TTC549 (cell line): ENCODE measurements around the gene GATD1.

Source experiments
- FAIRE-seq: peaks from 2 replicates; lab custom pipeline; 2012; peaks lifted over from hg19 to GRCh38; lab: Jason Lieb, UNC

GATD1 gene

DNA sequence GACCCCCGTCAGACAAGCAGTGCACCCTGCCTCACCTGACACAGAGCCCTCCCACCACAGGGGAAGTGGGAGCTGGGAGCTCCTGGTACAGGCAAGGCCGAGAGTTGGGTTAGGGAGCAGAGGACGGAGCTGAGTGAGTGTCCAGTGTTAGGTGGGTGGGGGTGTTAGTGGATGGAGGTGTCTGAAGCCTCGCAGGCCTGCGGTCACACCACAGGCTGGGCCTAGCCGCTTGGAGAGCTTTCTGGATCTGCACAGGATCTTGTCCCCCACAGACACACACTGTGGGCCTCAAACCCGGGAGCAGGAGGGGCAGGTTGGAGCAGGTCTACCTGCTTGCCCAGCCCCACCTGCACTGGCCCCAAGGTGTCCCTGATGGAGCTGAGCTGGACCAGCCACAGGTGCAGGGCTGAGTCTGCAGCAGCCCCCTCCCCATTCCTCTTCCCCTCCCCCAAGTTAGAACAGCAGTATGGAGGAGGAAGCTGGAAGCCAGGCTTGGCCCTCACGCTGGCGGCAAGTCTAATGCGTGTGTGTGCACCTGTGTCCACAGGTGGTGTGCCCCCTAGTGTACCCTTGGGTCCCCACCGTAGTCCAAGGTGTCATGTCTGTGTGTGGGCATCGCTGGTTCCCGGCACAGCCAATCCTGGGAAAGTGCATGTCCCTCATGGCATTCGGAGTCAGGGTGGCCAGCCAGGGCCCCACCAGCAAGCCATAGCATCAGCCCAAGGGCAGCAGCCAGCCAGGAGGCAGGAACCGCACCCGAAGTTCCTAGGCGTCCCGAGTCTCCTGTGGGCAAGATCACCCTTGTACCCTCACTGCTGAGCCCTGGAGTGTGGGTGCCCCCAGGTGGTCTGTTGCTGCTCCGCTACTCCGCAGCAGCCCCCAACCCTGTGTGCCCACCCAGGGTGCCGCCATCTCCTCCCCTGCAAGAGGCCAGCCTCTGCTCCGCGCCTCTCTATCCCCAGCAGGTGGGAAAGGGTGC is 2.0 kb upstream of the GATD1 start:
- no peak for FAIRE-seq

DNA sequence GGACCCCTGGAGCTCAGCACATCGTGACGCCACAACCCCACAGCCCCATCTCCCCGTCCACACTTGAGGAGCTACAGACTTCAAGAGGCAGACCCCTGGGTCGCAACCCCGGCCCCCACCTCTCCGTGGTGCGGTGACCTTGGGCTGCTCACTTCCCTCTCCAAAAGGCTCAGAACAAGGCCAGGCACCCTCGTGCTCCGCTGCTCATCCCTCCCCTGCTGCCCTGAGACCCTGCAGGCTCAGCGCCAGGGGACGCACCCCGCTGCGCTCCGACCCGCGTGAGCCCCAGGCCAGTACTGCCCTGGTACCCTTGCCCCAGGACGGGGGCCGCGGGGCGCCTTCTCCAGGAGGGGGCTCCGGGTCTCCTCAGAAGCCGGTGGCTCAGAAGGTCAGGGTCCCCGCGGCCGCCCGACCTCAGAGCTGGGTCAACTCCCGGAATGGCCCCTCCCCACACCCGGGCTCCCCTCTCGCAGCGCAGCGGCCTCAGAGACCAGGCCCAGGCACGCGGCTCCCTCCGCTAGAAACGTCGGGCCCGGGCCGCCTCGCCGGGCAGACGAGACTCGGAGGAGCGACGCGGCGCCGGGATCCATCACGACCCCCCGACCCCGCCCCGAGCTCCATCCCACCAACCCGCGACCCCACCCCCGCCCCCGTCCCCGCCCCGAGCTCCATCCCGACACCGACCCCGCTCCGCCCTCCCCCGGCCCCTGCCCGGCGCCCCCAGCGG is 563 bp downstream of the GATD1 start:
- FAIRE-seq: no peak

DNA sequence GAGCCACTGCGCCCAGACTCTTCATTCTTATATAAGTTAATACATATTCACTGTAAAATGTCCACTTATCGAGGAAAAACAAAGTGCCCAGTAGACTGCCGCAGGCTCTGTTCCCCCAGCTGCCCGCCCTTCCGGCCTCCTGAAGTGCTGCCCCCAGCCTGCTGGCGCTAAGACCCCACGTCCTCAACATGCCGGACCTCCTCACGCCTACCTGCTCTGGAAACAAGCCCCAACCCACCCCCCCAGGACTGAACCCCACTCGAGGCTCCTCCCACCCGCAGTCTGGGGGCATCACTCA is 1.1 kb downstream of the GATD1 start:
- FAIRE-seq: no peak

DNA sequence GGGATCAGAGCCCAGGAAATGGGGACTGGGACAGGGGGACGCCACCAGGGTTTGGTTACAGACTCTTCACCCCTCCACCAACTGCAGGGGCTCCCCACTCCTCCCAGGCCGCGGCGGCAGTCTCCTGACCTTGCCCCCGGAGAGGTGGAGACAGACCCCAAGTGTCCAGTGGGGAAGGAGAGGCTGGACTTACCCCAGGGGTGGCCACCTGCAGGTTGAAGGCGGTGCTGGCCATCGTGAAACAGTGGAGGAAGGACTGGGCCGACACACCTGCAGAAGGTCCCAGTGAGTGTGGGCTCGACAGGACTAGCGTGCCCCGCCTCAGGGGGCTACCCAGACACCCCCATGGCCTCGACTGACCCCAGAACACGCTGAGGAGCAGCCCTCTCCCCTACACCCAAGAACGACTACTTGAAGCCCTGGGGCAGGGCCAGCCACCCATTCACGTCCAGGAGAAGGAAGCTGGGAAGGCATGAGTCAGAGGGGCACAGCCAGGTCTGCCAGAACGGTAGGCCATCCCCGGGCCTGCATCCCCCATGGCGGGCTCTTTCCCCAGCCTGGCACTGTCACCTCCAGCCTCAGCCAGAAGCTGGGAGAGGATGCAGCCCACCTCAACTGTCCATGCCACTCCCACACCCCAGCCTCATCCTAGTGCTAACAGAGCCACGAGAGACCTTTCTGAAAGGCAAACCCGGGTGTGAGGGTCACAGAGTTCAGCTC is 2.3 kb downstream of the GATD1 start:
- no peak for FAIRE-seq

DNA sequence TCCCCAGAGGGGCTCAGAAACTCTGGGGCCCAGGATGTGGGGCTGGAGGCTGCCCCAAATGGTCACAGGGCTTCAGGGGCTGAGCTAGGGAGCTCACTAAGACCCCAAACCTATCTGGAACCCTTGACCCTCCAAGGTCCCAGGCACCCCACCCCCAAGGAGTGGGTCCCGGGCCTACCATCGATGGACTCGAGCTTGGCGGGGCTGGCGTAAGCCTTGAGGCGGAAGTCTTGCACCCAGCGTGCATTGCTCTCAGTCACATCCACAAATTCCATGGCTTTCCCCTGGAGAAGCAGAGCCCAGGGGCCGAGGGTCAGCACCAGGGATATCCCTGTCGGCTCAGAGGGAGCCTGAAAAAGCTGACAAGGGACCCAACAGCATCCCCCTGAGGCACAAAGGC is 3.5 kb downstream of the GATD1 start:
- FAIRE-seq: no peak

DNA sequence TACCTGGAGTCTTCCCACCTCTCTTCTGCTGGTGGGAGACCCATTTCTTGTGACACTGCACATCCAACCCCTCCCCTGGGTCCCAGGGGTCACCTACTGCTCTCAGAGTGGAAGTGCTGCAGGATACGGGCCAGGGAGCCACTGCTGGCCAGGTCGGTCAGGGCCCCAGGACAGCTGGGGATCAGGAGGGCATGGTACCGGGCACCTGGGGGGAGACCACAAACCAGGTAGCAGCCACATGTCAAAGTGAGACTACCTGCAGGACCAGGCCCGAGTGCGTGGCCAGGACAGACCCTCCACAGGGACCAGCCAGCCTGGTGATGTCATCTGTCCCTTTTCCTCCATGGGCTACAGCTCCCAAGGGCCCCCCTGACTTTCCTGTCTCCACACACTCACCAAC is 3.9 kb downstream of the GATD1 start:
- no peak for FAIRE-seq

DNA sequence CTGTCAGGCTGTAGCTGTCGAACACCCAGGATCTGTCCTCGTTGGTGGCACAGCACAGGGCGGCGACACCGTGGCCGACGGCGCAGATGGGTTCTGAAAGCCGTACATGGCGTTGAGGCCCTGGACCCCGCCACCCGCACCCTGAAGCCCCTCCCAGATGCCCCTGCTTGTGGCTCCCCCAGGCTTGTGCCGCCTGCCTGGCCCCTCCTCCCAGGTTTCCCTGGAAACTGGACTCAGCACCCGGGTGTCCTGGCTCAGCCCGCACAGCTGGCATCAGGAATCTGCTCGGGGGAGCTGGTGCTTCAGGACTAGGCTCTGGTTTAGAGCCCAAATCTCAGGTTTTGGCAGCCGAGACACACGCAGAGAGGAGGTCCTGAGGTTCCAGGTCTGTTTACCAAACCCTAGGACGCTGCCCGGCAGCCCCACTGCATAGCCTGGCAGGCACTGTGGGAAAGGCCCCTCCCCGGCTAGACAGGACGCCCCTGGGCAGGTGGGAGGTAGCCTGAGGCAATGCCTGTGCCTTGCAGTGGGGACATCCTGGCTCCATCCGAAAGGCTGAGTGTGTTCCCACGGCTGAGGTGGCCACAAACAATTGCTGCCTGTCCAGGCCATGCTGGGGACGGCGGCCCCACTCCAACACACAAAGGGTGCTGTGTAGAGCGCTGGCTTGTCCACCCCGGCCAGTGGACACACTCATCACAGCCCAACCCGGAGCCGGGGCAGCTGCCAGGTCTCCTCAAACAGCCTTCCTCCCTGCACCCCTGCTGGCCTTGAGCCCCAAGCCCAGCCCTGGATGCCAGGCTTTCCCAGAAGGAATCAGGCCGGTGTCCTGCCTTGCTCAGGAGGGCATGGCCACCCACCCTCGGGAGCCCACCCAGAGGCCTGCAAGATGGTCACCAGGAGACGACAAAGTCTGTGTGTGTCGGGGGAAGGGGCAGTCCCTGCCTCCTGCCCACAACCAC is 4.6 kb downstream of the GATD1 start:
- no peak for FAIRE-seq

DNA sequence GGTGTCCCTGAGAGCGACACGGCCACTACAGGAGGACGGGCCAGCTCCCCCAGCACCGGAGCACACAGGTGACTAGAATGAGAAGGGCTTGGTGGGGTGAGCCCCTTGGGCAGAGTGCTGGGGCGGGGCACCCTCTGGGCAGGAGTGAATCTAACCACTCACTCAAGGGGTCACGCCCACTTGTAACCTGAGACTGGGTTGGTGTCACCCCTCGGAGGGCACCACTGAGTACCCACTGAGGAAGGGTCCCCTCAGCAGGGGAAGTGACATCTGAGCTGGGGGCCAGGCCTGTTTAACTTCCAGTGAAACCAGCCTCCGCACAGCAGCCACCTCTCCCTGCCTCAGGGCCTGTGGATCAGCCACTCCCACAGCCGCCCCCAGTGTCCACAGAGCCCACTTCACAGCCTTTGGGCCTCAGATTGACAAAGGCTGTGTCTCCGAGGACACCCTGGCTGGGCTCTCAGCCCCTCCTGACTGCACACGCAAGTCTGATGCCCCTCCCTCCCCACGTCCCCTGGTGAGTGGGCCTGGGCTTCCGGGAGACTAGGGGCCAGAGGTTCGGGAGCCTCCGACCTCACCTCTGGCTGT is 5.6 kb downstream of the GATD1 start:
- FAIRE-seq: no peak

DNA sequence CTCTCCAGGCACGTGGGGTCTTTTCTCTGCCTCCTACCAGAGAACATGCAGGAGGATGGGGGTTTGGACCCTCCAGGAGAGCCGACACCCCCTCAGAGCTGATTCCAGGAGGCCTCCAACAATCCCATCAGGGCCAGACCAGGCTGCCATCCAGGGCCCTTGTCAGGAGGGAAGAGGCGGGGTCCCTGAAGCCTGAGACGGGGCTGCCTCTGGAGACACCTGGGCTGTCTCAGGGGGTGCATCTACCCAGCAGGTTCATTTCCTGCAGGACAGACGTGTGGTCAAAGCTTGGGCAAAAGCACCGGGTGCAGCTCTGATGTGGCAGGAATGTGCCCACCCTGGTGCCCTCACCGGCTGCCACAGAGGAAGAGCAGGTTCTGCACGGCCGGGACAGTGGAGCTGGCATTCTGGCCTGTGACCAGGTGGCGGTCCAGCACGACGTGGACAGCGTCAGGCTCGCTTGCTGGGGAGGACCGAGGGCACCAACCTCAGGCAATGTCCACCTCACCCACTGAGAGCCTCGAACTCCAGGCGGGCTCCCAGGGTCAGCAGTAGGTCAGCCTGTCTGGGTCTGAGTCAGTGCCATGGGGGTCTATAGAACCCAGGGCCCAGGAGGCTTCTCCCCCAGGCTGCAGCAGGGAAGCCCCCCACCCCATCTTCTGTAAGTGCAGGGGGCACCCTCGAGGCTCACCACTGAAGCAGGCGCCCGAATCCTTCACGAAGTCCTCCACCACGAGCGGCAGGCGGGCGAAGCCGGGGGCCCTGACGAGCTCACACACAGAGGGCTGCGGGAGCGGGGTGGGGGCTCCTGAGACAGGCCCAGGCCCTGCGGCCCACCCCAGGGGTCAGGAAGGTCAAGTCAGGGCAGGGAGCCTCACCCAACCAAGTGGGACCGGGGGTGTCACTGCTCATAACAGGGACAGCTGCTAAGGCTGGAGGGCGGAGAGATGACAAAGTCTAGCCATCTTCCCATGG is 6.4 kb downstream of the GATD1 start:
- FAIRE-seq: no peak

DNA sequence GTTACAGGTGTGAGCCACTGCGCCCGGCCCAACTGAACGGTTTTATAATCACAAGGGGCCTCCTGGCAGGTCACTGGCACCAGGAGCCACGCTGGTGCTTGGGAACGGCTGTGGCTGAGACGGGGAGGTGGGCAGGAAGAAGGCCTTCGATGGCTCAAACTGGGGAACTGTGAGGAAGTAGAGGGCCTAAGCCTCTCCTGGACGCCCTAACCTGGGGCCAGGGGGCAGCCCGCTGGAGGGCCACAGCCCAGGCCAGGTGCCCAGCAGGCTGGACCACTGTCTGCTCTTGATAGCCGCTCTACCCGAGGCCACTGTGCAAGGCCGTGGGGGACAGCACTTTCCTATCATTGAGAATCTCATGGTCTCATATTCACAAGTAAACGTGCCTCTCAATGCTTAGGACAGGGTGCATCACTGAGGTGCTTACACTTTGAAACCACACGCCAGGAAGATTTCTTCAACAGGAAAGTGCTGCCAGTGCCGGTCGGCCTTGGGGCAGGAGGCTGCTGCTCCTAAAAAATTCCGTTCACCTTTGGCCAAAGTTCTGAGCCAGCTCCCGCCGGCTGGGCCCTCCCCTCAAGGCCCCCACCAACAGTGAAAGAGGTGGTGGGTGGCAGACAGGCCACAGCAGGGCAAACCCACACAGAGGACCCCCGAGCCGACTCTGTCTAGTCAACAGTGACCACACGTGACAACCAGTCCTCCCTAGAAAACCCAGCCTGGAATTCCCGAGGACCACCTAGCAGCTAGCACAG is 7.2 kb downstream of the GATD1 start:
- FAIRE-seq: no peak

DNA sequence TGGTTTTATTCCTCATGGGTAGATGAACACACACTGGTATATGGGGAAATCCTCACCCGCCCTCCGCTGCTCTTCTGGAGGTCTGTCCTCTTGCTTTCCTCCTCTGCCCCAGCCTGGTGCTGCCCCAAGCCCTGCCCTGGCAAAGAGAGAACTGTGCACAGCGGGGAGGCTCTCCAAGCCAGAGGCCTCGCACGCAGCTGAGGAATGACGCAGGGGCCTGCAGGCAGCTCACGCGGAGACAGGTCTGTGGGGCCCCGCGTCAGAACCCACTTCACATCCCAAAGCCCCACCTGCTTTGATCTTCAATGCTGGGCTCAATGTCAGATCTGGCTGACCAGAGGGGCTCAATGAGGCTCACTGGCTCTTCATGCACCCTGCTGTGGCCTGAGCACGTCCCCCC is 10.0 kb downstream of the GATD1 start:
- no peak for FAIRE-seq

DNA sequence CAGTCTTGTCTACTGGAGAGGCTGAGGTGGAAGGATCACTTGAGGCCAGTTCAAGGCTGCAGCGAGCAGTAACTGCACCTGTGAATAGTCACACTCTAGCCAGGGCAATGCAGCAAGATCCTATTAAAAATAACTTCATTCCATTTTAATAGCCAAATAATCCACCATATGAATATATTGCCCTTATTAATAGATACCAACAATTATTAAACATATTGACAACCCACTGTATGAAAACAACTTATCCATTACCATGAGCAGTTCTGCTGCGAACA is 10.4 kb downstream of the GATD1 start:
- FAIRE-seq: no peak

DNA sequence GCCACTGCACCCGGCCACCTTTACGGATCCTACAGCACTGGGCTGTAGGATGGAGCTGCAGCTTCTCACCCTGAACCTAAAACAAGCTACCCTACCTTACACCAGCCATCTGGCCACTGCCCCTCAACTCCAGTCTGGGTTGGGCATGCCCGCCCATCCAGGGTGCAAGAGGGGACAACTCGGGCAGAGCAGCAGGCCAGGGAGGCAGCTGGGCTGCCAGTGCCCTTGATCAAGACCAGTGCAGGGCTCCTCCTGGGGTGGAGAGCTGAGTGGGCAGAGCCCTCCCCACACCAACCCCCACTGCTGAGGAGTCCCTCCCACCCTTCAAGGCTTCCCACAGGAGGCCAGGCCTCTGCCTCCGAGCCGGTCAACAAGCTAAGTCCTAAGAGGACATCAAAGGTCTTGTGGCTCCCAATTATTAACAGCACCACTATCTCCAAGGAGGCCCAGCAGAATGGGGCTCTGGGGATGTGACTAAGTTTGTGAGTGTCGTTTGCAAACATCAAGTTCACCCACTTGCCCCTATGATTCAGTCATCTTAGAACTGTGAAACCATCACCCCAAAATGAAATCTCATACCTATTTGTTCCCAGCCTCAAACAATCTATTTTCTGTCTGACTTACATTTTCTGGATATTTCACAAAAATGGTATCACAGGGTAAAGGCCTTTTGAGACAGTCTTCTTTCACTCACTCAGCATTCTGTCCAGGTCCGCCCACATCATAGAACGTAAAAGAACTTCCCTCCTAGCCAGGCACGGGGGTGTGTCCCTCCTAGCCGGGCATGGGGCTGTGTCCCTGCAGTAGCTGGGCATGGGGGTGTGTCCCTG is 11.0 kb downstream of the GATD1 start:
- FAIRE-seq: no peak

DNA sequence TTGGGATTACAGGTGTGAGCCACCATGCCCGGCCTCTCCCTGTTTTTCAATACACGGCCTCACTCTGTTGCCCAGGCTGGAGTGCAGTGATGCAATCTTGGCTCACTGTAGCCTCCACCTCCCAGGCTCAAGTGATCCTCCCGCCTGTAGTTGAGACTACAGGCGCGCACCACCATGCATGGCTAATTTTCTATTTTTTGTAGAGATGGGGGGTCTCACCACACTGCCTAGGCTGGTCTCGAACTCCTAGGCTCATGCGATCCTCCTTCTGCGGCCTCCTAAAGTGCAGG is 11.5 kb downstream of the GATD1 start:
- no peak for FAIRE-seq

DNA sequence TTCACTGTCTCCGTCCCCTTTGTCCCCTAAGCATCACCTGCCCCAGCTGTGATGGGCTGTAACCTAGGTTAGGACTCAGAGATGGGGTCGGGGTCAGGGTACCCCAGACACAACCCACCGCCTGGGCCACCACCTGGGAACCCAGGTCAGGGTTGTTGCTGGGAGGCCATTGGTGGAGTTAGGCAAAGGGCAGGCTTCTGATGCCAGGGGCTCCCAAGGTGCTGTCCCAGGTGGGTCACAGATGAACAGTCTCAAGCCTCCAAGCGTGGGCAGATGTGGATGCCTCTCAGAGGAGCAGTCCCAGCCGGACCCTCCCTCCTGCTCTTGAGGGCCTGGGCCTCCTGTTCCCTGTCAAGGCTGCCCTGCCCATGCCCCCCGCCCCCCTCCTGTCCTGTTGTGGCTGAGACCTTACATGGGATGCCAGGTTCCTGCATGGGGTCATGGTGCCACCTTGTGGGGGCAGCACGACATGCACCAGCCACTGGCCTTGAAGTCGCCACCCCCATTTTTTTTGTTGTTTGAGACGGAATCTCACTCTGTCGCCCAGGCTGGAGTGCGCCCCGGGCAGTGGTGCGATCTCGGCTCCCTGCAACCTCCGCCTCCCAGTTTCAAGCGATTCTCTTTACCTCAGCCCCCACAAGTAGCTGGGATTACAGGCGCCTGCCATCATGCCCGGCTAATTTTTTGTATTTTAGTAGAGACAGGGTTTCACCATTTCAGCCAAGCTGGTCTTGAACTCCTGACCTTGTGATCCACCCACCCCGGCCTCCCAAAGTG is 12.1 kb downstream of the GATD1 start:
- no peak for FAIRE-seq

DNA sequence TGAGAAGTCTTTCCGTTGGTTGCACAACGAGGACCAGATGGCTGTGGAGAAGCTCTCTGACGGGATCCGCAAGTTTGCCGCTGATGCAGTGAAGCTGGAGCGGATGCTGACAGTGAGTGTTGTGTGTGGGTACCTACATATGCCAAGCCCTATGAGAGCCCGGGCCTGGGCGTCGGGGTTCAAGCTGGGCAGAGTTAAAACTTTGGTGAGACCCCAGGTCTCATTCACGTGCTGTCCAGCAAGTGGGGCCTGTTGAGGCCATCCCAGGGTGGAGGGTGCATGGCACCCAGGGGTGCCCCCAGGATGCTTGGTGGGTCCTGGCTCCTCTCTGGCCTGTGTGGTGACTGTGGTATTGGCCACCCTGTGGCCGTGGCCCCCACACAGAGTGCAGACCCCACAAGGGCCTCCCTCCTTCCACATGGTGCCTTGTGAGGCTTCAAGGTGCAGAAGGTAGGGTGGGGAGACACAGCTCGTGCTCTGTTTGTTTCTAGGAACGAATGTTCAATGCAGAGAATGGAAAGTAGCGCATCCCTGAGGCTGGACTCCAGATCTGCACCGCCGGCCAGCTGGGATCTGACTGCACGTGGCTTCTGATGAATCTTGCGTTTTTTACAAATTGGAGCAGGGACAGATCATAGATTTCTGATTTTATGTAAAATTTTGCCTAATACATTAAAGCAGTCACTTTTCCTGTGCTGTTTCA is 12.8 kb downstream of the GATD1 start:
- FAIRE-seq: no peak

DNA sequence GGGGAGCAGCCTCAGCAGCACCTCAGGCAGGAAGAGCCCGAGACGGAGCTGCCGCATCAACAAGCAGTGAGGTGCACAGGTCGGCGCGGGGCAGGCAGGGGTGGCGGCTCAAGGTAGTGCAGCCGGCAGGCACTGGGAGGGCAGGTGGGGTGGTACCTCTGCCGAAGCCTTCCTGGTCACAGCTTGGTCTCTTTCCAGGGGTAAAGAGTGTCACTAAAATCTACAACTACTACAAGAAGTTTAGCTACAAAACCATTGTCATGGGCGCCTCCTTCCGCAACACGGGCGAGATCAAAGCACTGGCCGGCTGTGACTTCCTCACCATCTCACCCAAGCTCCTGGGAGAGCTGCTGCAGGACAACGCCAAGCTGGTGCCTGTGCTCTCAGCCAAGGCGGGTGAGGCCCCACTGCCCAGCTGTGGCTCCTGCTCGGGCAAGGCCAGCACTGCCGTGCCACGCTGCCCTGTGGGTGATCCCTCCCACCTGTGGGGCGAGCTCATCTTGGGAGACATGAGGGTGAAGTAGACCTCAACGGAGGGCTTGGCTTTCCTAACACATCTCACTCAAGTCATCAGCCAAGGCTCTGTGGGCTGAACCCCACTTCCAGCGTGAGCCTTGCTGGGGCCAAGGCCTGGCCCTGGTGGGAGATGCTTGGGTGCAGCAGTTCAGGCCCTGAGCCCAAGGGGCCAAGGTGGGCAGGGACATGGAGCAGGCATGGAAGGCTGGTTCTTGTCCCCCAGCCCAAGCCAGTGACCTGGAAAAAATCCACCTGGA is 13.6 kb downstream of the GATD1 start:
- FAIRE-seq: no peak
